GM23338 (cell line): ENCODE results near the gene KRTAP19-8. TPM values are rescaled to one million over a fixed set of nuclear protein-coding genes. Genes with fewer than 3 reads are reported as not detected.

ENCODE experiments used
- ATAC-seq: fragments of 200-7000 bp; cut with Tn5 transposase; 3 replicates; pipeline ENCODE4 v1.9.1; 2020
- DNase-seq: peaks from one replicate; pipeline ENCODE4 v3.0.0-alpha.2; 2015; ENCODE audit warnings: low spot score
- H2AFZ ChIP-seq: fragments of 200-600 bp; sonication (generic); 2 replicates; pipeline ENCODE4 v1.8.0; 2016; ENCODE audit warnings: antibody characterized with exemption, mild to moderate bottlenecking, moderate library complexity
- H3F3A ChIP-seq: fragments of 200-600 bp; sonication (generic); replicated peaks from 2 replicates; pipeline ENCODE4 v1.8.0; 2017; ENCODE audit warnings: antibody characterized with exemption, mixed run types, low read depth
- H3K27ac ChIP-seq: fragments of 200-600 bp; sonication (generic); 2 replicates; pipeline ENCODE4 v1.6.1; 2016; ENCODE audit warnings: low read depth
- H3K27me3 ChIP-seq: fragments of 200-600 bp; sonication (generic); 2 replicates; pipeline ENCODE4 v1.8.0; 2016; ENCODE audit warnings: mild to moderate bottlenecking, mixed run types, moderate library complexity; ENCODE audit not compliant: insufficient read depth
- H3K36me3 ChIP-seq: fragments of 200-600 bp; sonication (generic); 2 replicates; pipeline ENCODE4 v1.8.0; 2016; ENCODE audit warnings: mild to moderate bottlenecking; ENCODE audit not compliant: insufficient read depth
- H3K4me1 ChIP-seq: fragments of 200-600 bp; sonication (generic); 2 replicates; pipeline ENCODE4 v1.8.0; 2016; ENCODE audit warnings: mild to moderate bottlenecking, moderate library complexity; ENCODE audit not compliant: insufficient read depth
- H3K4me2 ChIP-seq: fragments of 200-600 bp; sonication (generic); 2 replicates; pipeline ENCODE4 v1.7.1; 2017; ENCODE audit warnings: mixed run types
- H3K4me3 ChIP-seq: fragments of 200-600 bp; sonication (generic); 2 replicates; pipeline ENCODE4 v1.6.1; 2016; ENCODE audit warnings: mixed run types
- H3K79me2 ChIP-seq: fragments of 200-600 bp; sonication (generic); replicated peaks from 2 replicates; pipeline ENCODE4 v1.8.0; 2017; ENCODE audit warnings: mild to moderate bottlenecking; ENCODE audit not compliant: insufficient read depth
- H3K9me2 ChIP-seq: fragments of 200-600 bp; sonication (generic); 2 replicates; pipeline ENCODE4 v1.8.0; 2017; ENCODE audit not compliant: insufficient read depth
- H4K20me1 ChIP-seq: fragments of 200-600 bp; sonication (generic); replicated peaks from 2 replicates; pipeline ENCODE4 v1.8.0; 2017; ENCODE audit warnings: mild to moderate bottlenecking; ENCODE audit not compliant: insufficient read depth
- H3K27ac Mint-ChIP-seq: 2 replicates; pipeline ENCODE4 v1.8.0; 2020; ENCODE audit warnings: inconsistent platforms, mild to moderate bottlenecking, moderate library complexity, mixed read lengths
- H3K27me3 Mint-ChIP-seq: 3 replicates; pipeline ENCODE4 v1.8.0; 2022; ENCODE audit warnings: low read depth, mild to moderate bottlenecking, moderate library complexity, mixed read lengths, inconsistent platforms; ENCODE audit not compliant: insufficient read depth, poor library complexity
- H3K36me3 Mint-ChIP-seq: 3 replicates; pipeline ENCODE4 v1.8.0; 2021; ENCODE audit warnings: low read depth, mild to moderate bottlenecking, inconsistent platforms, moderate library complexity, mixed read lengths
- H3K4me1 Mint-ChIP-seq: 3 replicates; pipeline ENCODE4 v1.8.0; 2020; ENCODE audit warnings: mild to moderate bottlenecking, inconsistent platforms, mixed read lengths
- H3K4me3 Mint-ChIP-seq: 3 replicates; pipeline ENCODE4 v1.8.0; 2021; ENCODE audit warnings: moderate library complexity, mild to moderate bottlenecking, inconsistent platforms, mixed read lengths
- H3K9me3 Mint-ChIP-seq: 3 replicates; pipeline ENCODE4 v1.8.0; 2020; ENCODE audit warnings: moderate library complexity, mild to moderate bottlenecking, inconsistent platforms, mixed read lengths
- CREB1 ChIP-seq: fragments of 250-450 bp; sonication (Bioruptor Pico); IDR thresholded peaks from 2 replicates; pipeline ENCODE4 v1.5.0; 2020; ENCODE audit warnings: low read depth, mild to moderate bottlenecking, moderate library complexity
- CTCF ChIP-seq, 2 experiments: fragments of 200-600 bp in 1 of 2; sonication (generic) in 1 of 2; conservative IDR thresholded peaks; 2 replicates each; pipeline versions ENCODE4 v1.5.1 to v1.6.1; 2016 to 2017; ENCODE audit warnings: antibody characterized with exemption in 2 of 2, low read depth in 2 of 2, mild to moderate bottlenecking in 2 of 2, moderate library complexity in 1 of 2
- EZH2phosphoT487 ChIP-seq: fragments of 200-600 bp; sonication (generic); IDR thresholded peaks from one replicate; pipeline ENCODE4 v1.8.1; 2018; ENCODE audit warnings: antibody characterized with exemption; ENCODE audit not compliant: unreplicated experiment
- NANOG ChIP-seq: IDR thresholded peaks from 2 replicates; pipeline ENCODE4 v1.6.1; 2016; ENCODE audit warnings: antibody characterized with exemption, borderline replicate concordance
- ZNF114 ChIP-seq: fragments of 250-450 bp; sonication (Bioruptor Pico); IDR thresholded peaks from 2 replicates; pipeline ENCODE4 v1.5.0; 2020; ENCODE audit warnings: mild to moderate bottlenecking, moderate library complexity
- ZNF331 ChIP-seq: fragments of 250-450 bp; sonication (Bioruptor Pico); IDR thresholded peaks from 2 replicates; pipeline ENCODE4 v1.5.0; 2020; ENCODE audit warnings: low read depth, mild to moderate bottlenecking, moderate library complexity
- ZNF462 ChIP-seq: fragments of 250-450 bp; sonication (Bioruptor Pico); IDR thresholded peaks from 2 replicates; pipeline ENCODE4 v1.5.0; 2020; ENCODE audit warnings: mild to moderate bottlenecking, moderate library complexity
- polyA plus RNA-seq: library from polyadenylated mRNA; unstranded; fragments of >200 nt; fragmentation: Nextera tagmentation; extraction: Ambion mirVana; gene quantifications from 2 replicates; pipeline ENCODE4 v1.2.1, GENCODE V29; 2016
- total RNA-seq: library from RNA; depleted of rRNA; stranded (reverse); fragments of >200 nt; shearing (Covaris generic); gene quantifications from 2 replicates; pipeline ENCODE4 v1.2.3, GENCODE V29; 2014

KRTAP19-8 gene
- total and polyA plus RNA-seq, 2 experiments from 2014 or later = not detected

GRCh38 chr21:31045841-31046240, 7.6 kb upstream of the KRTAP19-8 start (continued):
- TF ChIP-seq ZNF462 = no peak
- no peak for TF ChIP-seq CREB1 (CRISPR knock-in tag)
- no peak for TF ChIP-seq ZNF331 (CRISPR knock-in tag)
- no peak for TF ChIP-seq NANOG

GRCh38 chr21:31043471-31043870, 5.2 kb upstream of the KRTAP19-8 start:
- Mint-ChIP-seq H3K4me1 (peaks cover 4% of the 10 kb centered on the region; the same call in 2 of the 3 replicates), H3K9me3 (no peaks in the 10 kb centered on the region), H3K27ac (no peak overlapping the region), H3K4me3 (no peak overlapping the region), H3K27me3 (peaks cover 2% of the 10 kb centered on the region), H3K36me3 (no peaks in the 10 kb centered on the region)
- Histone ChIP-seq H3K4me3 (no peak overlapping the region), H3K27ac (no peak overlapping the region), H4K20me1 (no peaks in the 10 kb centered on the region), H3K79me2 (no peaks in the 10 kb centered on the region), H3K9me2 (no peaks in the 10 kb centered on the region), H3K36me3 (no peaks in the 10 kb centered on the region), H2AFZ (no peak overlapping the region), H3K4me2 (no peak overlapping the region), H3F3A (no peaks in the 10 kb centered on the region), H3K4me1 (no peaks in the 10 kb centered on the region), H3K27me3 (no peaks in the 10 kb centered on the region)
- no peak for DNase-seq
- ATAC-seq = no peak
- TF ChIP-seq CTCF (conservative IDR thresholded peaks at IDR 0.05; ENCODE audit: low read depth in 2 of 2) (no peak), ZNF331 (CRISPR knock-in tag) (no peak), EZH2phosphoT487 (no peak), ZNF462 (no peak), ZNF114 (CRISPR knock-in tag) (no peak)
